SK-MEL-5 (cell line): Measurements from ENCODE around the gene RPL29. TPM values are rescaled to one million over a fixed set of nuclear protein-coding genes. Genes with fewer than 3 reads are reported as not detected.

Experiments
- DNase-seq: peaks from one replicate; pipeline ENCODE4 v3.0.0-alpha.2; 2016; ENCODE audit warnings: low read depth, low spot score
- in situ Hi-C: cut with HindIII; loops from 2 replicates; pipeline ENCODE4 v1.10.0; 2016; ENCODE audit warnings: low sequenced_read_pairs, high pct_unique_total_duplicates, low pct_unique_long_range_greater_than_20kb
- total RNA-seq: library from RNA; depleted of rRNA; stranded (reverse); fragments of >200 nt; shearing (Covaris generic); gene quantifications from 2 replicates; pipeline ENCODE4 v1.2.3, GENCODE V29; 2014

The RPL29 gene
- total RNA-seq, 1 experiment from 2014 or later = 2,698 TPM

- DNase-seq = no peak
- in situ Hi-C loops = no loop called here
Observed at GRCh38 chr3:51975852-51976549, 19.7 kb downstream of the RPL29 start.

DNA sequence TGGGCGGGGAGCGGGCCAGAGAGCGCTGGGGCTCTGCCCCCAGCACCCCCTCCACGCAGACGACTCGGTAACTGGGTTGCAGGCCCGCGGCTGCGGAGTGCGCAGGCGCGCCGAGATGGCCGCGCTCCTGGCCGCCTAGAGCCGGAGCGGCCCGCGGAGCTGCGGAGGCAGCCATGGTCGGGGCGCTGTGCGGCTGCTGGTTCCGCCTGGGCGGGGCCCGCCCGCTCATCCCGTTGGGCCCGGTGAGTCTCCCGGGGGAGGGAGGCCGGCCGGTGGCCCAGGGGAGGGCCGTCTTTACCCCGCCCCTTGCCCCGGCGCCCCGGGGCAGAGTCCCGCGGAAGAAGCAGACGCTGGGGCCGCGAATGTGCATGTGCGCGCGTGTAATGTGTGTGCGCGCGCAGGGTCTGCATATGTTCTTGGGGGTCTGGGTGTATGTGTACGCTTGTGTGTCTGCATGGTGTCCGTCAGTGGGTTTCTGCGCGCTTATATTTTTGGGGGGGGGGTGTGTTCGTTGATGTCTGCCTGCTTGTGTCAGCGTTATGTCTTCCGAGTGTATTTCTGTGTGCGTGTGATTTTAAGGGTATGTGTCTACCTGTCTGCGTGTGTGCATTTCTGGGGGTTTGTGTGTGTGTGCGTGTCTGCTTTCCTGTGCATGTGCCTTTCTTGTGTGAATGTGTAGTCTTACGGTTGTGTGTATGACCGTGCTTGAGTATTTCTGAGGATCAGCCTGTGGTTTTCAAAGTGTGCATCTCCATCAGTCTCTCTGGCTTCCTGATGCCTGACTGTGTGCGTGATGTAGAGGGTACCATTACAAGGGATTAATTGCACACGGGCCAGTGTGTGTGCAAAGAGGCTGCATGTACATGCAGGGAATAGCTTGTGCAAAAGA is 20.5 kb downstream of the RPL29 start, which contains the start of gene ABHD14A:
TSS of gene ABHD14A (plus strand) at position 102 of the 889 bp plus-strand sequence. CDS start at position 174, 72 bp downstream.
- DNase-seq = peak; percentile 54
- in situ Hi-C loops = no loop called here

- DNase-seq = no peak
- in situ Hi-C loops = no loop called here
Observed at GRCh38 chr3:51974277-51974962, 21.3 kb downstream of the RPL29 start.

DNA sequence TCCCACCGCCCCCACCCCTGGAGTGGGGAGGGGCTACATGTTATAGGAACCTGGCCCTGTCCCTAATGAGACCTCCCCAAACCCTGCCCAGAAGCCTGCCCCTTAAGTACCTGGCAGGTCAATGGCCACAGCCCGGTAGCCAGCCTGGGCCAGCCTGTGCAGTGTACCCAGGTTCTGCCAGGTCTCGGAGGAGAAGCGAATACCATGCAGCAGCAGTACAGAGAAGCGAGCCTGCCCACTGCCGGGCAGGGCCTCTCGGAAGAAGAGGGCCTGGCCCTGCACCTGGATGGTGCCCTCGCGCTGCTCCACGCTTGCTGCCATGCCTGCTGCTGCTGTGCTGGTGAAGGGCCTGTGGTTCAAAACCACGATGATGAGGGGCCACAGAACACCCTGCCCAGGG is 24.3 kb downstream of the RPL29 start:
- no peak for DNase-seq
- in situ Hi-C loops = no loop called here

DNA sequence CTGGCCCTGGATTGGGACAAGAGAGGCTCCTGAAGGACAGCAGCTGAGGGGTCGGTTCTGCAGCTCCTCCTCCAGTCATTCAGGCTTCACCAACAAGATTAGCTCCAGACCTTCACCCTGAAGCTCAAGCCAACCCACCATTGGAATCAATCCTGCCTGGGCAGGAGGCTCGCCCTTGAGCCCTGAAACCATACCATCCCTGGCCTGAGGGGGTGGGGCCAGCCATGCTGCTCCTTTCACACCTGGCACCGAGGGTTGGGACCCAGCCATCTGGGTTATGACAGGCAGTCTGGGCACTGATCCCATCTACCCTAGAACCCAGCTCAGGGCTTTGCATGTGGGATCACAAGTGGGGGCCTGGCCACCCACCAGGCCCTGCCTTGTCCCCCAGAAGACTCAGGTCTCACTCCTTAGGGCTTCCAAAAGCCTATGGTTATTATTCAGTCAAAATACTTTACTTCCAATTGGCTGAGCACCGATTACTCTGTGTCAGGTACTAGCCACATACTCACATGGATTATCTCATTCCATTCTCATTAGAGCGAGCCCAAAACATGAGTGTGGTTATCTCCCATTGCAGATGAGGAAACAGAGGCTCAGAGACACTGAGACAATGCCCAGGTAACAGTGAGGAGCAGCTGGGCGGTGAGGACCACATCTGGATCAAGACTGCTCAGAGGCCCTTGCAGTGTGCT is 24.9 kb downstream of the RPL29 start:
- no peak for DNase-seq
- in situ Hi-C loops = no loop called here

DNA sequence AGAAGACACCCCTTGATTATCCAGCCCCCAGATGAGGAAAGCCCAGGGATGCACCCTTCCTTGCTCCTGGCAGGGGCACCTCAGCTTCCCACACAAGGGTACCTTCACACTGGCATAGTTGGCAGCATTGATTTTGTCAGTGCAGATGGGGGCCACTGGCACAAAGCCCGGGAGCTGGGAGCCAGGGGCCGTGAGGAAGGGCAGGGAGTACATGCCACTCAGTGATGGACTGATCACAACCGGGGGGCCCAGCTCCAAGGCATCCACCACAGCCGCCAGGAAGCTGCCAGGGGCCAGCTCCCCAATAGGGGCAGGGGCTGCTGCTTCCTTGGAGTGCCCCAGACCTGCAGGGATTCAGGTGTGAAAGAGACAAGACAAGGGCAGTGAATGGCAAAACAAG is 25.9 kb downstream of the RPL29 start:
- in situ Hi-C loops = no loop called here
- DNase-seq = no peak

DNA sequence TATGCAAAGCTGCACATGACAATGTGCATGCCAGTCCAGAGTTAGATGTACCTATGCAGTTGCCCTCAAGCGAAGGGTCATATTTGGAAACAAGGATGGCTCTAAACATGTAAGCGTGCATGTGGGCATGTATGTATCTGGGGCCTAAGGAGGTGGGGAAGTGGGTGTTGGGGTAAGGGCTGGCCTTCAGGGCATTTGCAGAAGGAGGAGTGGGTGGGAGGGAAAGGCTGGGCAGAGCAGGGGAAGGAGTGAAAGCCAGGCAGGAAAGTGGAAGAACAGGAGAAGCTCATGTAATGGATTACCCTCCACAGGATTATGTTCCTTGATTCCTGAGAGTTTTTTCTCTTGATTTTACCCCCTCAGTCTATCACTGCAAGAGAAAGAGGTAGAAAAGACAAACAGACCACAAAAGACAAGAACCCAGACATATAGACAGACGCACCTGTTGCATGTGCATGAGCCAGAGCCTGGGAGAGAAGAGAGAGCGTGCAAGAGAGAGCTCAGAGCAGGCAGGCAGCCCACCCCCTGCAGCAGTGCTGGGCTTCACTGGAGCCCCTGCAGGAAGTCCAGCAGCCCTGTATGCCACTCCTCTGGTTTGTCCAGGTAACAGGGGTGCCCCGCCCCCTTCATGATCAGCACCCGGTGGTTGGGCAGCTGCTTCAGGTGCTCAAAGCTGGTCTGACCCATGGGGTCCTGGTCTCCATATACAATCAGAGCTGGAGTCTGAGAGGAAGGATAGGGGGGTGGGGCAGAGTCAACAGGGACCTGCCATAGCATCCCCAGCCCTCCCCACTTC is 26.6 kb downstream of the RPL29 start:
- in situ Hi-C loops = no loop called here
- DNase-seq = no peak

- in situ Hi-C loops = no loop called here
- no peak for DNase-seq
Observed at GRCh38 chr3:51968170-51968775, 27.4 kb downstream of the RPL29 start.

DNA sequence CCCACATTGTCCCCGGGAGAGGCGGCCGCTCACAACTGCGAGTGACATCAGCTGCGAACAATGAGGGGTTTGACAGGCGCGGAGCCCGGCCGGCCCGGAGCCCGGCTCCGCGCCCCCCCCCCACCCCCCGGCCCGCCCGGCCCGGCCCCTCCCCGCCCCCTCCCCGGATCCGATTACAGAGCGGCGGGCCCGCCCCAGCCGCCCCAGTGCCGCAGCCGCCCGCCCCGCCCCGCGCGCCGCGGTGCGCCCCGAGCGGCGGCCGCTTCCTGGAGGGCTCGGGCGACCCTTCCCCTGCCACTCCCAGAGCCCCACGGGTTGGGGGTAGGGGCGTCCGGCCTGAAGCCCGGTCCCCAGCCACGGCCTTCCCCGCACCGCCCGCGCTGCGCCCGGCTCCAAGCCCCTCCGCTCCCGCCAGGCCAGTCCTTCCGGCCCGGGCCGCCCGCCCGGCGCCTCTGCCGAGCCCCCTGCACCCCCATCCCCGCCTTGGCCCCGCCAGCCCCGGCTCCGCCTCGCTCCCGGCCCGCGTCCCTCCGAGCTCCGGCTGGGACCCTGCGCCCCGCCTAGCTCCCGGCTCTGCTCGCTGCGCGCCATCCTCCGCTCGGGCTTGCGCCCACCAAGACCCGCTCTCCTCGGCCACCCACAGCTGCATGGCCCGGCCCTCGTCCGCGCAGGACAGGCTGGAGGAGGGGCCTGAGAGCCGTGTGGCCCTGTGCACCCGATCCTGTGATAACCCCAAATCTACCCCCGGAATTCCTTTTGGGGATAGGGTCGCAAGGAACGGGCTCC is 28.1 kb downstream of the RPL29 start, which contains the start of gene PCBP4:
TSS of gene PCBP4 (minus strand) at position 71 of the 786 bp plus-strand sequence. CDS start 6,214 bp downstream, outside the sequence.
- in situ Hi-C loops = no loop called here
- peak; percentile 39 for DNase-seq

GRCh38 chr3:51966922-51967383 is 28.7 kb downstream of the RPL29 start:
- in situ Hi-C loops = no loop called here
- DNase-seq = no peak

- in situ Hi-C loops = no loop called here
- no peak for DNase-seq
Observed at GRCh38 chr3:51966486-51966885, 29.2 kb downstream of the RPL29 start.

GRCh38 chr3:51966016-51966415 is 29.7 kb downstream of the RPL29 start:
- in situ Hi-C loops = no loop called here
- no peak for DNase-seq

GRCh38 chr3:51964521-51964920 is 31.2 kb downstream of the RPL29 start:
- DNase-seq = no peak
- in situ Hi-C loops = no loop called here

- in situ Hi-C loops = no loop called here
- DNase-seq = no peak
Observed at GRCh38 chr3:51963951-51964451, 31.7 kb downstream of the RPL29 start.

DNA sequence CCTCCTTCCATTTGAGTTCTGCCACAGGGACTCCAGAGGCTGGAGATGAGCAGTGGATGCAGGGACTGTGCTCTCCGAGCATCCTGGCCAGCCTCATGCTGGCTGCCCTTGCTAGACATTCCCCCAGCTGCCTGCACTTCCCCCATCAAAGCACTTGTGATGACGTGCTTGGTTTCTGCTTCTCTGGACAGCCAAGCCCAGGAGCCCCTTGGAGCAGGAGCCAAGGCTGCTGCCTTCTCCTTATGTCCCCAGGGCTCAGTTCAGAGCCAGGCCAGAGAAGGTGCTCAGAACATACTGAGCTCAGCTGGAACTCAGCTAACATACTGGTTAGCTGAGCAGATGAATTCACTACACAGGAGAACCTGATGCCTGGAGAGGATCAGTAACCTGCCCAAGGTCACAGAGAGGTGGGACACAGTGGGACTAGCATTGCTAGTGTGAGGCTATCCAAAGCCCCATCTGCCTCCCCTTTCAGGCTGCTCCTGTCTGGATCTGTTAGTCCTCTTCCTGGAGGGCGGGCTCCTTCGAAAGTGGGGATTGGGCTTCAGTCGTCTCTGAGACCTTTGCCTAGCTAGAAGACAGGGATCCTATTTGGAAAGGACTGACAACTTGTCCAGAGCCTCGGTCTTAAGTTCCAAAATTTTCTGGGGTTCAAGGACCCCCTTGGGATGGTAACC is 32.7 kb downstream of the RPL29 start:
- DNase-seq = no peak
- in situ Hi-C loops = no loop called here
